Tibial nerve (tissue), 4 donors: ENCODE data around the gene VDAC1. TPM values are rescaled to one million over a fixed set of nuclear protein-coding genes. Genes with fewer than 3 reads are reported as not detected.

Source experiments
- DNase-seq, 2 donors: peaks; one replicate each; pipeline ENCODE4 v3.0.0-alpha.2; 2019; ENCODE audit warnings: low spot score in 2 of 2
- H3K27ac ChIP-seq, 4 donors: fragments of 200-600 bp; sonication (generic) in 3 of 4; one replicate each; pipeline ENCODE4 v1.5.1; 2017 to 2019; ENCODE audit warnings: mild to moderate bottlenecking in 1 of 4
- H3K27me3 ChIP-seq, 2 donors: fragments of 200-600 bp; sonication (generic) in 1 of 2; one replicate each; pipeline versions ENCODE4 v1.5.1 to v1.6.0; 2017 to 2019
- H3K36me3 ChIP-seq, 3 donors: fragments of 200-600 bp; sonication (generic); one replicate each; pipeline ENCODE4 v1.5.1; 2018 to 2019
- H3K4me1 ChIP-seq, 4 donors: fragments of 200-600 bp; sonication (generic) in 3 of 4; one replicate each; pipeline ENCODE4 v1.5.1; 2017 to 2019
- H3K4me3 ChIP-seq, 4 donors: fragments of 200-600 bp; sonication (generic) in 3 of 4; one replicate each; pipeline ENCODE4 v1.5.1; 2017 to 2019; ENCODE audit warnings: mild to moderate bottlenecking in 1 of 4, moderate library complexity in 1 of 4
- H3K9me3 ChIP-seq, 4 donors: fragments of 200-600 bp; sonication (generic) in 3 of 4; one replicate each; pipeline ENCODE4 v1.5.1; 2017 to 2019
- CTCF ChIP-seq, 5 experiments: fragments of 200-600 bp in 3 of 5; fragments of 450-650 bp in 2 of 5; sonication (generic) in 3 of 5; IDR thresholded peaks; one replicate each; pipeline ENCODE4 v1.5.1; 2016 to 2019; ENCODE audit warnings: antibody characterized with exemption in 5 of 5, mild to moderate bottlenecking in 3 of 5, moderate library complexity in 2 of 5
- EP300 ChIP-seq, 2 donors: sonication (generic); formaldehyde crosslinking; IDR thresholded peaks; one replicate each; pipeline ENCODE4 v1.6.1; 2017; ENCODE audit warnings: antibody characterized with exemption in 2 of 2, mild to moderate bottlenecking in 1 of 2
- POLR2A ChIP-seq, 2 donors: fragments of 450-650 bp; IDR thresholded peaks; one replicate each; pipeline ENCODE4 v1.6.1; 2017; ENCODE audit warnings: antibody characterized with exemption in 2 of 2, mild to moderate bottlenecking in 2 of 2, moderate library complexity in 2 of 2
- WGBS, 2 donors: methylation state at CpG; one replicate each; pipeline ENCODE4 v1.1.5; 2018; 5-methylcytosine and 5-hydroxymethylcytosine counted together
- total RNA-seq, 4 donors: library from RNA; depleted of rRNA; stranded (reverse); fragments of >200 nt; gene quantifications; one replicate each; pipeline ENCODE4 v1.1.0, GENCODE V29; 2016

Gene VDAC1
- total RNA-seq, 4 donors from 2014 or later: 64.7 to 103 (median 71.9) TPM

GRCh38 chr5:133994297-133994989 is 10.3 kb downstream of the VDAC1 start:
- Histone ChIP-seq H3K4me3 (no peak overlapping the region), H3K4me1 (peaks cover 0 to 78% (median 33%) of the 10 kb centered on the region in 4 donors), H3K9me3 (no peaks in the 10 kb centered on the region), H3K36me3 (peaks cover 0 to 25% (median 11%) of the 10 kb centered on the region in 3 donors), H3K27me3 (no peaks in the 10 kb centered on the region), H3K27ac (peak overlapping the region in 2 of 4 donors; percentile 46 to 54)
- WGBS, 2 donors: 55 to 64% methylated on average over 9 of the region's 9 CpGs
- TF ChIP-seq POLR2A (IDR thresholded peaks at IDR 0.05) (no peak), CTCF (IDR thresholded peaks at IDR 0.05) (no peak), EP300 (IDR thresholded peaks at IDR 0.05) (no peak)
- DNase-seq: no peak

GRCh38 chr5:133993185-133993936 is 11.4 kb downstream of the VDAC1 start:
- Histone ChIP-seq H3K27me3 (no peaks in the 10 kb centered on the region), H3K36me3 (peaks cover 0 to 36% (median 11%) of the 10 kb centered on the region in 3 donors), H3K4me1 (peaks cover 0 to 67% (median 31%) of the 10 kb centered on the region in 4 donors), H3K27ac (no peak overlapping the region), H3K9me3 (no peaks in the 10 kb centered on the region), H3K4me3 (no peak overlapping the region)
- 33 to 53% methylated on average over 2 of the region's 2 CpGs for WGBS, 2 donors
- DNase-seq: no peak
- TF ChIP-seq POLR2A (IDR thresholded peaks at IDR 0.05): no peak

GRCh38 chr5:133992429-133993155 is 12.2 kb downstream of the VDAC1 start:
- no peak for DNase-seq
- Histone ChIP-seq H3K4me1 (peaks cover 0 to 59% (median 31%) of the 10 kb centered on the region in 4 donors), H3K4me3 (no peak overlapping the region), H3K27ac (peak overlapping the region in 1 of 4 donors; percentile 2), H3K27me3 (no peaks in the 10 kb centered on the region), H3K9me3 (no peaks in the 10 kb centered on the region), H3K36me3 (peaks cover 0 to 44% (median 11%) of the 10 kb centered on the region in 3 donors)
- TF ChIP-seq CTCF (IDR thresholded peaks at IDR 0.05): no peak
- no peak for TF ChIP-seq POLR2A (IDR thresholded peaks at IDR 0.05)
- WGBS, 2 donors: 55 to 65% methylated on average over 8 of the region's 8 CpGs

GRCh38 chr5:133991171-133991910 is 13.4 kb downstream of the VDAC1 start:
- H3K36me3 ChIP-seq: peaks cover 0 to 56% (median 11%) of the 10 kb centered on the region in 3 donors
- 77 to 81% methylated on average over 5 of the region's 5 CpGs for WGBS, 2 donors
- no peak overlapping the region for H3K27ac ChIP-seq
- H3K4me1 ChIP-seq: peaks cover 0 to 50% (median 30%) of the 10 kb centered on the region in 4 donors
- no peak overlapping the region for H3K4me3 ChIP-seq
- no peaks in the 10 kb centered on the region for H3K27me3 ChIP-seq
- no peaks in the 10 kb centered on the region for H3K9me3 ChIP-seq
- TF ChIP-seq POLR2A (IDR thresholded peaks at IDR 0.05) (no peak), CTCF (IDR thresholded peaks at IDR 0.05) (no peak), EP300 (IDR thresholded peaks at IDR 0.05) (no peak)
- DNase-seq: no peak

GRCh38 chr5:133990396-133990795 is 14.4 kb downstream of the VDAC1 start:
- Histone ChIP-seq H3K36me3 (peaks cover 0 to 62% (median 11%) of the 10 kb centered on the region in 3 donors), H3K4me1 (peaks cover 0 to 49% (median 20%) of the 10 kb centered on the region in 4 donors), H3K27ac (no peak overlapping the region), H3K4me3 (no peak overlapping the region), H3K27me3 (no peaks in the 10 kb centered on the region), H3K9me3 (no peaks in the 10 kb centered on the region)
- WGBS, 2 donors: 81 to 83% methylated on average over 6 of the region's 6 CpGs
- TF ChIP-seq CTCF (IDR thresholded peaks at IDR 0.05) (no peak), EP300 (IDR thresholded peaks at IDR 0.05) (no peak), POLR2A (IDR thresholded peaks at IDR 0.05) (no peak)
- no peak for DNase-seq
